PC-9 (cell line): ENCODE results near the gene AP2M1. TPM values are rescaled to one million over a fixed set of nuclear protein-coding genes. Genes with fewer than 3 reads are reported as not detected.

Experiments
- BruUV-seq: library from RNA; stranded (reverse); fragments of 400-500 nt; replicated peaks from 2 replicates; lab custom pipeline; 2021; lab: Mats Ljungman, UMichigan
- CTCF ChIA-PET: fragments of 300-600 bp; sonication (Branson Sonifier 250); formaldehyde crosslinking; loops from one replicate; lab custom pipeline; 2022; ENCODE audit warnings: antibody characterized with exemption; lab: Charles Lee
- POLR2A ChIA-PET: fragments of 300-600 bp; sonication (Branson Sonifier 250); formaldehyde crosslinking; loops from one replicate; lab custom pipeline; 2022; ENCODE audit warnings: antibody characterized with exemption; ENCODE audit not compliant: unreplicated experiment; lab: Charles Lee
- DNase-seq, 2 experiments: peaks; one replicate each; pipeline versions ENCODE4 v3.0.0 to v3.0.0-alpha.2; 2015 to 2022; ENCODE audit warnings: mixed read lengths in 1 of 2
- H2AFZ ChIP-seq: fragments of 200-600 bp; sonication (generic); 2 replicates; pipeline ENCODE4 v1.8.1; 2017; ENCODE audit warnings: antibody characterized with exemption
- H3F3A ChIP-seq: fragments of 200-600 bp; sonication (generic); 2 replicates; pipeline ENCODE4 v1.8.1; 2017; ENCODE audit warnings: antibody characterized with exemption, mild to moderate bottlenecking, low read depth; ENCODE audit not compliant: insufficient read depth
- H3K27ac ChIP-seq: fragments of 200-600 bp; sonication (generic); 2 replicates; pipeline ENCODE4 v1.6.1; 2016; ENCODE audit warnings: mixed run types
- H3K27me3 ChIP-seq: fragments of 200-600 bp; sonication (generic); 2 replicates; pipeline ENCODE4 v1.6.1; 2016; ENCODE audit warnings: low read depth, mixed run types; ENCODE audit not compliant: insufficient read depth
- H3K36me3 ChIP-seq: fragments of 200-600 bp; sonication (generic); 2 replicates; pipeline ENCODE4 v1.6.1; 2016; ENCODE audit warnings: low read depth, mixed run types
- H3K4me1 ChIP-seq: fragments of 200-600 bp; sonication (generic); replicated peaks from 2 replicates; pipeline ENCODE4 v1.6.1; 2016; ENCODE audit warnings: mixed run types; ENCODE audit not compliant: insufficient read depth
- H3K4me2 ChIP-seq: fragments of 200-600 bp; sonication (generic); 2 replicates; pipeline ENCODE4 v1.6.1; 2017; ENCODE audit warnings: mixed run types
- H3K4me3 ChIP-seq: fragments of 200-600 bp; sonication (generic); 2 replicates; pipeline ENCODE4 v1.6.1; 2016; ENCODE audit warnings: mixed run types
- H3K79me2 ChIP-seq: fragments of 200-600 bp; sonication (generic); 2 replicates; pipeline ENCODE4 v1.6.1; 2017; ENCODE audit warnings: low read depth, mixed run types
- H3K9me2 ChIP-seq: fragments of 200-600 bp; sonication (generic); 2 replicates; pipeline ENCODE4 v1.8.1; 2017; ENCODE audit warnings: mild to moderate bottlenecking; ENCODE audit not compliant: insufficient read depth
- H3K9me3 ChIP-seq: fragments of 200-600 bp; sonication (generic); 2 replicates; pipeline ENCODE4 v1.8.1; 2016; ENCODE audit warnings: low read depth; ENCODE audit not compliant: insufficient read depth
- H4K20me1 ChIP-seq: fragments of 200-600 bp; sonication (generic); 2 replicates; pipeline ENCODE4 v1.8.1; 2017; ENCODE audit not compliant: insufficient read depth
- EZH2 ChIP-seq: fragments of 200-600 bp; sonication (generic); IDR thresholded peaks from 2 replicates; pipeline ENCODE4 v1.8.0; 2017; ENCODE audit warnings: antibody characterized with exemption, low read depth
- intact Hi-C: fragments of 100-400 bp; cut with micrococcal nuclease; formaldehyde crosslinking; loops from one replicate; pipeline ENCODE4 v1.10.0; 2022; ENCODE audit not compliant: unreplicated experiment
- total RNA-seq: library from RNA; stranded (reverse); gene quantifications from 2 replicates; pipeline ENCODE4 v1.2.3, GENCODE V29; 2021
- TF ChIP-seq, protein P1 (sequence below): fragments of 200-600 bp; sonication (generic); conservative IDR thresholded peaks from 2 replicates; pipeline ENCODE4 v1.6.1; 2017; ENCODE audit warnings: mixed run types, antibody characterized with exemption, mild to moderate bottlenecking, moderate library complexity

Gene AP2M1
- total RNA-seq, 1 experiment from 2014 or later, result 606 TPM

GRCh38 chr3:184155644-184156521 lies 18.8 kb upstream of the AP2M1 start:
- no peak for TF ChIP-seq EZH2
- TF ChIP-seq, protein P1, sequence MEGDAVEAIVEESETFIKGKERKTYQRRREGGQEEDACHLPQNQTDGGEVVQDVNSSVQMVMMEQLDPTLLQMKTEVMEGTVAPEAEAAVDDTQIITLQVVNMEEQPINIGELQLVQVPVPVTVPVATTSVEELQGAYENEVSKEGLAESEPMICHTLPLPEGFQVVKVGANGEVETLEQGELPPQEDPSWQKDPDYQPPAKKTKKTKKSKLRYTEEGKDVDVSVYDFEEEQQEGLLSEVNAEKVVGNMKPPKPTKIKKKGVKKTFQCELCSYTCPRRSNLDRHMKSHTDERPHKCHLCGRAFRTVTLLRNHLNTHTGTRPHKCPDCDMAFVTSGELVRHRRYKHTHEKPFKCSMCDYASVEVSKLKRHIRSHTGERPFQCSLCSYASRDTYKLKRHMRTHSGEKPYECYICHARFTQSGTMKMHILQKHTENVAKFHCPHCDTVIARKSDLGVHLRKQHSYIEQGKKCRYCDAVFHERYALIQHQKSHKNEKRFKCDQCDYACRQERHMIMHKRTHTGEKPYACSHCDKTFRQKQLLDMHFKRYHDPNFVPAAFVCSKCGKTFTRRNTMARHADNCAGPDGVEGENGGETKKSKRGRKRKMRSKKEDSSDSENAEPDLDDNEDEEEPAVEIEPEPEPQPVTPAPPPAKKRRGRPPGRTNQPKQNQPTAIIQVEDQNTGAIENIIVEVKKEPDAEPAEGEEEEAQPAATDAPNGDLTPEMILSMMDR, result no peak
- Histone ChIP-seq H3K4me1 (peaks cover 26% of the 10 kb centered on the region), H3K79me2 (peaks cover 60% of the 10 kb centered on the region), H3K4me3 (peak overlapping the region; percentile 97), H3F3A (peaks cover 25% of the 10 kb centered on the region), H3K9me2 (no peaks in the 10 kb centered on the region), H2AFZ (peak overlapping the region; percentile 91), H3K4me2 (peak overlapping the region; percentile 99), H3K36me3 (0 out of 2 replicates have a peak, but pooled peaks cover 5% of the 10 kb centered on the region), H3K9me3 (no peaks in the 10 kb centered on the region), H3K27ac (peak overlapping the region; percentile 50), H3K27me3 (no peaks in the 10 kb centered on the region), H4K20me1 (peaks cover 35% of the 10 kb centered on the region)
- BruUV-seq, result TSS peak; percentile 36
- DNase-seq, result no peak
- ChIA-PET CTCF (interaction anchor here (0.7 to 1.0 kb wide), 5 partner anchors 35 to 260 kb away, joined by 3 to 6 read pairs (median 3); no protein-coding TSS in a partner anchor), POLR2A (interaction anchor here (0.5 to 1.0 kb wide), 2 partner anchors 18 to 20 kb away, joined by 6 to 13 read pairs; no protein-coding TSS in a partner anchor)
- intact Hi-C loops, result loop anchor here (1.0 kb wide), 3 partner anchors 18 to 261 kb away; partner anchors contain the start of genes AP2M1 and EIF2B5

GRCh38 chr3:184156522-184156955 lies 18.1 kb upstream of the AP2M1 start:
- Histone ChIP-seq H3K79me2 (peaks cover 67% of the 10 kb centered on the region), H3K27ac (peak overlapping the region; percentile 50; the same call in 1 of the 2 replicates), H3K27me3 (no peaks in the 10 kb centered on the region), H2AFZ (peak overlapping the region; percentile 91), H3K9me3 (no peaks in the 10 kb centered on the region), H3K36me3 (0 out of 2 replicates have a peak, but pooled peaks cover 5% of the 10 kb centered on the region), H3K4me2 (peak overlapping the region; percentile 99), H3F3A (peaks cover 25% of the 10 kb centered on the region), H3K9me2 (no peaks in the 10 kb centered on the region), H4K20me1 (peaks cover 41% of the 10 kb centered on the region), H3K4me3 (peak overlapping the region; percentile 97), H3K4me1 (peaks cover 26% of the 10 kb centered on the region)
- peak in 1 of 2 experiments; percentile 38 for DNase-seq
- TF ChIP-seq EZH2, result no peak
- TF ChIP-seq, protein P1, result no peak
- intact Hi-C loops, result loop anchor here (1.0 kb wide), 1 partner anchor 18 kb away; the partner anchor contains the start of gene AP2M1
- CTCF ChIA-PET, result no interaction called here
- POLR2A ChIA-PET, result interaction anchor here (1.1 kb wide), 1 partner anchor 20 kb away, joined by 11 read pairs; no protein-coding TSS in a partner anchor
- no TSS peak for BruUV-seq

GRCh38 chr3:184157206-184157605 lies 17.4 kb upstream of the AP2M1 start:
- no peak overlapping the region for H2AFZ ChIP-seq
- H3K4me1 ChIP-seq, result peaks cover 26% of the 10 kb centered on the region
- no peaks in the 10 kb centered on the region for H3K27me3 ChIP-seq
- intact Hi-C loops, result no loop called here
- peak overlapping the region; percentile 99 for H3K4me2 ChIP-seq
- H3K36me3 ChIP-seq, result 0 out of 2 replicates have a peak, but pooled peaks cover 5% of the 10 kb centered on the region
- ChIA-PET POLR2A (interaction anchor here (1.1 kb wide), 1 partner anchor 19 kb away, joined by 11 read pairs; no protein-coding TSS in a partner anchor), CTCF (no interaction called here)
- H3K79me2 ChIP-seq, result peaks cover 73% of the 10 kb centered on the region
- BruUV-seq, result no TSS peak
- peaks cover 28% of the 10 kb centered on the region for H3F3A ChIP-seq
- H3K9me2 ChIP-seq, result no peaks in the 10 kb centered on the region
- TF ChIP-seq, protein P1, result no peak
- no peak for TF ChIP-seq EZH2
- no peak overlapping the region for H3K27ac ChIP-seq
- DNase-seq, result no peak
- H3K4me3 ChIP-seq, result peak overlapping the region; percentile 97
- H4K20me1 ChIP-seq, result peaks cover 47% of the 10 kb centered on the region
- no peaks in the 10 kb centered on the region for H3K9me3 ChIP-seq
